HG03097 (cell line): ENCODE results near the gene TBPL2.
A peak's percentile ranks its signal among the peaks of the same experiment; 100 is the strongest.
"Not testable (repeated sequence)": the region's sequence is repeated elsewhere in the genome, so short reads cannot be mapped to it uniquely, and the experiment has no call there.

Source experiments
- ATAC-seq: cut with Tn5 transposase; IDR thresholded peaks from one replicate; pipeline ENCODE4 v1.9.1; 2021; ENCODE audit not compliant: unreplicated experiment, low FRiP score

Gene TBPL2

GRCh38 chr14:55440385-55440784 lies at the start of gene TBPL2:
TSS of gene TBPL2 (minus strand) at chr14:55440616. CDS start at chr14:55440449, 167 bp downstream.
- no peak for ATAC-seq

- ATAC-seq: no peak
Measured at GRCh38 chr14:55488204-55488603, 47.8 kb upstream of the TBPL2 start.

GRCh38 chr14:55482936-55483605 lies 42.7 kb upstream of the TBPL2 start:
- ATAC-seq: no peak

GRCh38 chr14:55481769-55482168 lies 41.4 kb upstream of the TBPL2 start:
- ATAC-seq: no peak

GRCh38 chr14:55477680-55478079 lies 37.3 kb upstream of the TBPL2 start:
- no peak for ATAC-seq

- ATAC-seq: not testable (repeated sequence)
Measured at GRCh38 chr14:55476448-55476847, 36.0 kb upstream of the TBPL2 start.

- ATAC-seq: no peak
Measured at GRCh38 chr14:55473786-55474185, 33.4 kb upstream of the TBPL2 start.

- ATAC-seq: no peak
Measured at GRCh38 chr14:55470025-55470424, 29.6 kb upstream of the TBPL2 start.

- ATAC-seq: no peak
Measured at GRCh38 chr14:55467307-55467706, 26.9 kb upstream of the TBPL2 start.

GRCh38 chr14:55458800-55459515 lies 18.5 kb upstream of the TBPL2 start:
- ATAC-seq: peak; percentile 73

GRCh38 chr14:55457496-55457895 lies 17.1 kb upstream of the TBPL2 start:
- no peak for ATAC-seq

GRCh38 chr14:55456411-55456810 lies 16.0 kb upstream of the TBPL2 start:
- ATAC-seq: not testable (repeated sequence)

GRCh38 chr14:55454264-55455002 lies 14.0 kb upstream of the TBPL2 start:
- ATAC-seq: no peak

- ATAC-seq: no peak
Measured at GRCh38 chr14:55451950-55452349, 11.5 kb upstream of the TBPL2 start.

GRCh38 chr14:55451398-55451797 lies 11.0 kb upstream of the TBPL2 start:
- no peak for ATAC-seq

- no peak for ATAC-seq
Measured at GRCh38 chr14:55450987-55451386, 10.6 kb upstream of the TBPL2 start.

- ATAC-seq: no peak
Measured at GRCh38 chr14:55450539-55450938, 10.1 kb upstream of the TBPL2 start.

GRCh38 chr14:55450124-55450523 lies 9.7 kb upstream of the TBPL2 start:
- ATAC-seq: no peak

- ATAC-seq: no peak
Measured at GRCh38 chr14:55449116-55449515, 8.7 kb upstream of the TBPL2 start.

GRCh38 chr14:55448141-55448614 lies 7.8 kb upstream of the TBPL2 start:
- no peak for ATAC-seq

- ATAC-seq: no peak
Measured at GRCh38 chr14:55446833-55447232, 6.4 kb upstream of the TBPL2 start.
